Stimulated activated CD4-positive, alpha-beta T cell treated with anti-CD3 and anti-CD28 coated beads, Interleukin-2, amount 100 ng/mL, for 48 hours (primary cell): Measurements from ENCODE around the gene REG4.
A peak's percentile ranks its signal among the peaks of the same experiment; 100 is the strongest.
"Not testable (repeated sequence)": the region's sequence is repeated elsewhere in the genome, so short reads cannot be mapped to it uniquely, and the experiment has no call there.

ENCODE experiments used
- DNase-seq, 2 donors: peaks; one replicate each; pipeline ENCODE4 v3.0.0-alpha.2; 2020

REG4 gene

GRCh38 chr1:119811387-119811786 lies at the start of gene REG4:
REG4 (minus strand) TSS chr1:119811460; CDS start chr1:119808769, 2,691 bp downstream.
- DNase-seq, result no peak

GRCh38 chr1:119859647-119860046 lies 48.4 kb upstream of the REG4 start:
- no peak for DNase-seq

GRCh38 chr1:119858556-119859214 lies 47.4 kb upstream of the REG4 start:
- not testable (repeated sequence) for DNase-seq

- no peak for DNase-seq
These were observed 46.9 kb upstream of the REG4 start for GRCh38 chr1:119858126-119858525.

GRCh38 chr1:119853155-119853554 lies 41.9 kb upstream of the REG4 start:
- no peak for DNase-seq

- not testable (repeated sequence) for DNase-seq
These were observed 32.9 kb upstream of the REG4 start for GRCh38 chr1:119844206-119844605.

GRCh38 chr1:119841306-119841705 lies 30.0 kb upstream of the REG4 start:
- DNase-seq, result no peak

- DNase-seq, result no peak
These were observed 29.5 kb upstream of the REG4 start for GRCh38 chr1:119840745-119841144.

GRCh38 chr1:119838236-119838635 lies 27.0 kb upstream of the REG4 start:
- DNase-seq, result no peak

- DNase-seq, result no peak
These were observed 23.7 kb upstream of the REG4 start for GRCh38 chr1:119834990-119835389.

GRCh38 chr1:119831027-119831426 lies 19.8 kb upstream of the REG4 start:
- no peak for DNase-seq

- DNase-seq, result no peak
These were observed 18.4 kb upstream of the REG4 start for GRCh38 chr1:119829625-119830024.

GRCh38 chr1:119829006-119829405 lies 17.7 kb upstream of the REG4 start:
- DNase-seq, result not testable (repeated sequence)

- DNase-seq, result no peak
These were observed 17.0 kb upstream of the REG4 start for GRCh38 chr1:119828266-119828665.

GRCh38 chr1:119827010-119827409 lies 15.8 kb upstream of the REG4 start:
- no peak for DNase-seq

- no peak for DNase-seq
These were observed 11.1 kb upstream of the REG4 start for GRCh38 chr1:119822406-119822805.

GRCh38 chr1:119818181-119818580 lies 6.9 kb upstream of the REG4 start:
- DNase-seq, result no peak

- no peak for DNase-seq
These were observed 5.1 kb upstream of the REG4 start for GRCh38 chr1:119816407-119816806.

GRCh38 chr1:119815928-119816327 lies 4.7 kb upstream of the REG4 start:
- DNase-seq, result no peak

- no peak for DNase-seq
These were observed 4.1 kb upstream of the REG4 start for GRCh38 chr1:119815361-119815760.

- DNase-seq, result no peak
These were observed 3.0 kb upstream of the REG4 start for GRCh38 chr1:119814288-119814687.

GRCh38 chr1:119811985-119812557 lies 811 bp upstream of the REG4 start:
- DNase-seq, result no peak

GRCh38 chr1:119808972-119809550 lies 2.2 kb downstream of the REG4 start:
- DNase-seq, result peak; percentile 60 to 69

GRCh38 chr1:119808491-119808890 lies 2.8 kb downstream of the REG4 start:
- no peak for DNase-seq

GRCh38 chr1:119806489-119806888 lies 4.8 kb downstream of the REG4 start:
- no peak for DNase-seq
